ENCODE measurements around the gene GJC2. TPM values are rescaled to one million over a fixed set of nuclear protein-coding genes. Genes with fewer than 3 reads are reported as not detected.
"Not testable (repeated sequence)": the region's sequence is repeated elsewhere in the genome, so short reads cannot be mapped to it uniquely, and the experiment has no call there.

GJC2 gene
- total RNA-seq, 1 donor from 2014 or later = 1.1 TPM

DNA sequence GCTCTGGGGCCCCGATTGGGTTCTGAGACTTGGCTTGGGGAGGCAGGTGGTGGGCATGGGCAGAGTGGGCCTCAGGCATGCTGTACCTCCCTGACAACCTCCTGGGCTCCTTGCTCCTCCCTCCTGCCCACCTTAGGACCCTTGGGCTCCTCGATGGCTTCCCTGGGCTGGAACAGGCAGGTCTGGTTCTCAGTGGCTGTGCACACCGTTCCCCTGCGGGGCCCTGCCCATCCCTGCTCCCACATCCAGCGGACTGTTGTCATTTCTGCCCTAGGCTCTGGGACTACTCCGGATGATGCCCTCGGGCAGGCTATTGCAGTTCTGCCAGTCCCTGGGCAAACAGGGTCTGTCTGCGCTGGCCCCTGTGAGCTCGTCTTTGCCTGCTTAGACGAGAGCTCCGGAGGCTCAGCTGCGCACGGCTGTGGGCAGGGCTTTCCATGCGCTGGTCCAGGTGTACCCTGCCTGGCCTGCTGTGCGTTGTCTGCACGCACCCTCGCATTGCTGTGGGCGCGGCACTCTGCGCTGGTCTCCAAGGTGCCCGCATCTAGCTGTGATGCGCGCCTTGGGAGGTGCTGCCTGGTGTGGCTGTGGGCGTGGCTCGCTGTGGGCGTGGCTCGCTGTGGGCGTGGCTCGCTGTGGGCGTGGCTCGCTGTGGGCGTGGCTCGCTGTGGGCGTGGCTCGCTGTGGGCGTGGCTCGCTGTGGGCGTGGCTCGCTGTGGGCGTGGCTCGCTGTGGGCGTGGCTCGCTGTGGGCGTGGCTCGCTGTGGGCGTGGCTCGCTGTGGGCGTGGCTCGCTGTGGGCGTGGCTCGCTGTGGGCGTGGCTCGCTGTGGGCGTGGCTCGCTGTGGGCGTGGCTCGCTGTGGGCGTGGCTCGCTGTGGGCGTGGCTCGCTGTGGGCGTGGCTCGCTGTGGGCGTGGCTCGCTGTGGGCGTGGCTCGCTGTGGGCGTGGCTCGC is 24.1 kb downstream of the GJC2 start:
- DNase-seq = not testable (repeated sequence)

DNA sequence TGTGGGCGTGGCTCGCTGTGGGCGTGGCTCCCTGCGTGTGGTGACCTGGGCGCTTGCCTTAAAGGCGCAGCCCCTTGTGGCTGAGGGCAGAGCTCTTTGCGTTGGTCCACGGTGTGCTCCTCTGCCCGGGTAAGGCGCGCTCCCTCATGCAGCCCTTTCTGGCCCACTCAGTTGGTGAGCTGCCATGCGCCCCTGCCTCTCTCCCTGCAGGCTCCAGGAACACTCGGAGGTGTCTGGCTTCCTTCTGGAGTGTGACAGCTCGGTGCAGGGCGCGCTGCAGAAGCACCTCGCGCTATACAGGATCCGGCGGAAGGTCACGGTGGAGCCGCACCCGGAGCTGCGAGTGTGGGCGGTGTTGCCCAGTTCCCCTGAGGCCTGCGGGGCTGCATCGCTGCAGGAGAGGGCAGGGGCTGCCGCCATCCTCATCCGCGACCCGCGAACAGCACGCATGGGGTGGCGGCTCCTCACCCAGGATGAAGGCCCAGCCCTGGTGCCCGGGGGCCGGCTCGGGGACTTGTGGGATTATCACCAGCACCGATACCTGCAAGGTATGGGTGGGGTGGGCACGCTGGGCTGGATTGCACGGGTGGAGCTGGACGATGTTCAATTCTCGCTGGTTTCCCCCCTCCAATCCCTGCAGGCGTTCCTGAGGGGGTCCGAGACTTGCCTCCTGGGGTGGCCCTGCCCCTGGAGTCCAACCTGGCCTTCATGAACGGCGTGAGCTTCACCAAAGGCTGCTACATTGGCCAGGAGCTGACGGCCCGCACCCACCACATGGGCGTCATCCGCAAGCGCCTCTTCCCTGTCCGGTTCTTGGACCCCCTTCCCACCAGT is 25.0 kb downstream of the GJC2 start:
- DNase-seq = no peak

DNA sequence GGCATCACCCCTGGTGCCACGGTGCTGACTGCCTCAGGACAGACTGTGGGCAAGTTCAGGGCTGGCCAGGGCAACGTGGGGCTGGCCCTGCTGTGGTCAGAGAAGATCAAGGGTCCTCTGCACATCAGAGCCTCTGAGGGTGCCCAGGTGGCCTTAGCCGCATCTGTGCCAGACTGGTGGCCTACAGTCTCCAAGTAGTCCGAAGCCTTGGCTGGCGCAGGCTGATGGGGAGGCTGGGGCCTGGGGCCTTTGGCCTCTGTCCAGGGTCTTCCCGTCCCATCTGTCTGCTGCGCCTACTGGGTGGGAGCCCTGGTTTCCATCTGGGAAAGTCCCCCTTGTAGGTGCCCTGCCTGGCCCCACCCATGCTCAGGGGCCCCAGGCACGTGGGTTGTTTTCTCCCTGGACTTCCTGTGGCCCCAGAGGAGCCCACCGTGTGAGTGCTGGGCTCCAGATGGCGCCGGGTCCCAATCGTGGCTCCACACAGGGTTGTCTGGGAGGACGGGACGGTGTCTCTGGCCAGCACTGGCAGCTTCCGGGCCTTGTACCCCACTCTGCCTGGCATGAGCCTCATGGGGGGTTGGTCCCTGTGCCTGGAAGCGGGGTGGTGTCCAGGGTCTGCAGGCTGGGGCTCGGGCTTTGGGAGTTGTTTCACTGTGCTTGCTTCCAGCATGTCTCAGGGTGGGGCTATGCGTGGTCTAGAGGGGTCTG is 25.7 kb downstream of the GJC2 start:
- DNase-seq = no peak

DNA sequence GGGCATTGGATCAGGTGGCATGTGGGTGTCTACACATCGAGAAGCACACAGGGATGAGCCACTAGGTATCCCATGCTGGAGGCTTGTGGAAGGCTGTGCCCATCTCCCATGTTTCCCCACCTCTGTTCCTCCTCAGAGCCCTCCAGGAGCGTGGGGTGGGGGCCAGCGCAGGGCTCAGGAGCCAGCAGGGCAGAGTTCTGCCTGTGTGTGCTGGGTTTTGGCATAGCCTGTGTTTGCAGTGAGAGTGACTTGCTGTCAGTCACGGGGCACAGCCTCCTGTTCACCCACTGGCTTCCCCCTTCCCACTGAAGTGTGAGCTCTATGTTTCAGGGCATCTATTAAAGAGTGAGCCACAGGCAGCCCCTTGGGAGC is 26.3 kb downstream of the GJC2 start:
- DNase-seq = no peak

DNA sequence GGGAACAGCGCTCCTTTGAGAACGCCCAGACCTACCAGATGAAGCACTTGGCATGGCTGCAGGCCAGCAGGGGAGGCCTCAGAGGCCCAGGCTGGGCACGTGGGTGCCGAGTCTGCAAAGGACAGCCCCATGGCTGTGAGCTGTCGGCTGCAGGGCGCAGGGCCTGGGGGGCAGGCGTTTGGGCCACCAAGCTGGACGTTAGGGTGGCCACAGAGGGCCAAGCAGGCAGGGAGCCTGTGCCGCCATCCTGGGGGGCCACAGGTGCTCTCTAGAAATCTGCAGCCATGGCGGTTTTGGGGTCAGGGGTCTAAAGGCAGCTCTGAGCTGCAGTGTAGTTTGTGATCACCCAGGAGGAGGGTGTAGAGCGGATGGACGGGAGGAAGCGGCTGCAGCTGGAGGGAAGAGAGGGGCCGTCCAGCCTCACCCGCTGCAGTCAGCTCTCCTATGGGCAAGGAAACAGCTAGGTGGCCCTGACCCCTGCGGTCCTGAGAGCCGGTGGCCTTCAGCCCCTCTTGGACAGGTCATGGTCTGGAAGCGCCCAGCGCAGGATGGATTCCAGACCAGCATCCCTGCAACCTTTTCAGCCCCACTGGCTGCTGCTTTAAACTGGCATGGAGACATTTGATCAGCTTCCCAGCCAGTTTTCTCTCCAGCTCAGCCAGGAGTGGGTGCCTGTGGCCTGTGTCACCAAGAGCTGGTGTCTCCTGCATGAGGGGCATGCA is 26.9 kb downstream of the GJC2 start:
- DNase-seq = no peak

DNA sequence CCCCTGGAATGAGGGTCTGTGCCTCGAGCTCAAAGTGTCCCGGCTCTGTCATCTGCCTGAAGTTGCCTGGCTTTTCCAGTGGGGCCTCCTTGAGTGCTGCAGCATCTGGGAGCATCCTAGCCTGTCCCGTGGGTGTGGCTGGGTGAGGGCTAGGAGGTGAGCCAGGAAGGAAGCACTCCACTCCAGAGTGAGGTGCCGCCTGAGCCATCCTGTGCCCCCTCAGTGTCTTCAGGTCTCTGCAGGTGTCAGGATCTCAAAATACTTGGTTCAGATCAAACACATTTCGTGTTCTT is 27.4 kb downstream of the GJC2 start:
- DNase-seq = no peak

DNA sequence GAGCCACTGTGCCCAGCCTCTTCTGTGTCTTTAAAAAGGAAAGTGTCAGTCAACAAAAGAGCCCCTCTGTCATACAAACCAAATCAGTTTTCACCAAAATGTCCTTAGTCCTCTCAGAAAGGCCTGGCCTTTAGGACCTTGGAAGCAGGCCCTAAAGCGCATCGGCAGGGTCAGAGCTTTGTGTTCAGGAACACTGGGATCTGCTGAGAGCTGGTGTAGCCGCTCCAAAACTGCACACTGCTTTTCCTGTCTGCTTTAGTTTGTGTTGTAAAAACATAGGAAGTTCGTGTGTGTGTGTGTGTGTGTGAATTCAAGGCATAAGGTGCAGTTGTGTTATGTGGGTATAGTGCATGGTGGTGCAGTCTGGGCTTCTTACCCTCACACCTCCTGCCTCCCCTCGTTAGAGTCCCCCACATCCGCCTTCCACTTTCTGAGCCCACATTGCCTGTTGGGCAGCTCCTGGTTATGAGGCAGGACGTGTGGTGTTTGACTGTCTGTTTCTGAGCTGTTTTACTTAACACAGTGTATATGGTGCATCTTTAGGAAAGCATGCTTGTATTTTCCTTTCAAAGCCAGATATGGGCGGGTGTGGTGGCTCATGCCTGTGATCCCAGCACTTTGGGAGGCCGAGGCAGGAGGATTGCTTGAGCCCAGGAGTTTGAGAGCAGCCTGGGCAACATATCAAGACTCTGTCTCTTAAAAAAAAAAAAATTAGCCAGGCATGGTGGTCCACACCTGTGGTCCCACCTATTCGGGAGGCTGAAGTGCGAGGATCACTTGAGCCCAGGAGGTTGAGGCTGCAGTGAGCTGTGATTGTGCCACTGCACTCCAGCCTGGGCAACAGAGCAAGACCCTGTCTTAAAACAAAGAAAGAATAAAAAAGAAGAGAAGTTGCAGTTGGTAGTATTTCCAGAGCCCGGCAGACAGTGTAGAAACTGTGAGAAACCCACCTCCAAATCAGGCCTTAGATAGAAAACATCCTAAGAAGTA is 28.3 kb downstream of the GJC2 start:
- DNase-seq = no peak

DNA sequence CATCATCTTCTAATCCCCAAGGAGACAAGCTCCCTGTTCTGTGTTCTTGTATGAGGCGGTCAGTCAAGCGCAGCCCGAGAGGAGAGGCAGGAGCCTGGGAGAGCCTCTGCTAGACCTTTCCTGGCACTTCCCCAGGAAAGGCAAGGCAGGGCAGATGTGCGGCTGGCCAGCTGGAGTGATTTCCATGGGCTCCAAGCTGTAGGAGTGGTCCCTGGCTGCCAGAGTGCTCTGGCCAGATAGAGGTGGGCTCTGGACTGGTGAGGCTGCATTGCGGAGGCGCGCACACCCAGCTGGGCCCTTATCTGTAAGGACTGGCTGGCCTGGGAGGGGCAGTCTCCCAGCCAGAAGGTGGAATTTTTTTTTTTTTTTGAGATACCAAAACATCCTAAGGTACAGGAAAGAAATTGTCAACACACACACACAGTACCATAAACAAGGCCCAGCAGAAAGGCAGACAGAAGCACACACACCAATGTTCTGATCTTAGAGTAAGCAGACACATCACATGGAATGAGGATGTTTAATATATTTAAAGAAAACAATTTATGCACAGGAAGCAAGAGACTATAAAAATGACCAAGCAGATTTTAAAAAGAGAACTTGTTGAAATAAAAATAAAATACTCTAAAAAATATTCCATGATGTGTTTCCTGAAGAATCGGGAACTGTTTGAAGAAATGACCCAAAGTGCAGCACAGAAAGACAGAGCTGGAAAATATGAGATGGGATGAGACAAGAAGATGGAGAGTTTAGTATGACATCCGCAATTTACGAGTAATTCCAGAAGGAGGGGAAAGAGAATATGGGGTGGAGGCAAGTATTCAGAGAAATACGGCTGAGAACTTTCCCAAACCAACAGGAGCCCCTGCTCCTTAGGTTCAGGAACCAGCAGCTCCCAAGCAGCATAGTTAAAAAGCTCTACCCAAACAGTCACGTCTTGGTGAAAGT is 29.3 kb downstream of the GJC2 start:
- no peak for DNase-seq

DNA sequence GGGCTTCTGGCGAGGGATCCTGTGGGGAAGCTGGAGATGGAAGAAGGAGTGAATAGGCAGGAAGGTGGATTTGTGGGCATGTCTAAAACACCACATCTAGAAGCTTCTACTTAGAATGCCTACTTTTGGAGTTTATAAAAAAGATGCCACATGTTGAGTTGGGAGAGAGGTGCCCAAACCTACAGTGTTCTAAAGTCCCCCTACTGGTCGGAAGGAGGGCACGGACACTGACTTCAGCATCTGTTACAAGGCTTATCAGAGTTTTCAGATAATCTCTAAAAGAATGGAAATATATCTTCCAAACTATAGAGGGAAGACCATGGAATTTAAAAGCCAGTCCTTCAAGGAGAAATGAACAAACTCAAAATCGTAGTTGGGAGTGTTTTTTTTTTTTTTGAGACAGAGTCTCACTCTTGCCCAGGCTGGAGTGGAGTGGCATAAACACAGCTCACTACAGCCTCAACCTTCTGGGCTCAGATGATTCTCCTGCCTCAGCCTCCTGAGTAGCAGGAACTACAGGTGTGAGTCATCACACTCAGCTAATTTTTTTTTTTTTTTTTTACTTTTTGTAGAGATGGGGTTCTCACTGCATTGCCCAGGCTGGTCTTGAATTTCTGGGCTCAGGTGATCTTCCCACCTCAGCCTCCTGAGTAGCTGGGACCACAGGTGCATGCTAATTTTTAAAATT is 30.7 kb downstream of the GJC2 start:
- DNase-seq = no peak

DNA sequence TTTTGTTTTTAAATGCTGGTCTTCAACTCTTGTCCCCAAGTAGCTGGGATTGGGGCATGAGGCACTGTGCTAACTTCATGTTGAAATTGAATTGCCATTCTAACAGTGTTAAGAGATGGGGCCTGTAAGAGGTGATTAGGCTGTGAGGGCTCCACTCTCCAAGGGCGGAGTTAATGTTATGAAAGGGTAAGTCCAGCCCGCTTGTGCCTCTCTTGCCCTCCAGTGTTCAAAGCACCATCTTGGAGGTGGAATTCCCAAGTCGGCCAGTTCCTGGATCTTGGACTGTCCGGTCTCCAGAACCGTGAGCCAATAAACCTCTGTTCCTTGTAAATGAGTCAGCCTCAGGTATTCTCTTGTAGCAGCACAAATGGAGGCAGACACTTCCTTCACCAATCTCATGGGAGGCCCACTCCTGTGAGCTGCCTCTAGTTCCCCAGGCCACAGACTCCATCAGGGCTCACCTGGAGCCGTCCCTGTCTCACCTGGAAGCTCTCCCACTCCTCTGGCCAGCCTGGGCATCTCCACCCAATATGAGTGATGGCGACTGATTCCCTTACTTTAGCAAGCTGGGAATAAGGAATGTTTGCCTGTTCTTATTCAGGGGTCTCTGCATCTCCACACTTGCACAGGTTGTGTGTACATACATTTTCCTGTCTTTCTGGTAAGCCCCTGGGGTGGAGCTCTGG is 31.4 kb downstream of the GJC2 start:
- DNase-seq = no peak

DNA sequence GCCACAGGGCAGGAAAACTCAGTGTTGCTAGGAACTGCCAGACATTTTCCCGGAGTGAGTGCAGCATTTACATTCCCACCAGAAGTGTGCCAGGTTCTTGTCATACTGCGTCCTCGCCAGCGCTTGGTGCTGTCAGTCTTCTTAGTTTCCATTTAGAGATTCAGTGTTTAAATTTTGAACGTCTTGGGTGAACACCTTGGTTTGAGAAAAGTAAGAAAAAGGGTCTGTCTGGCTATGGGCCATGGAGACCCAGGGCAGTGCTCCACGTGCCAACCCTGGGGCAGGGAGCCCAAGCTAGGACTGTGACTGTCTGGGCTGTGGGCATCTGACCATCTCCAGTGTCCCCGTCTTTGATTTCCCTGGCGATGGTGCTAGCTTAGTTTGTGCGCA is 31.9 kb downstream of the GJC2 start:
- no peak for DNase-seq

DNA sequence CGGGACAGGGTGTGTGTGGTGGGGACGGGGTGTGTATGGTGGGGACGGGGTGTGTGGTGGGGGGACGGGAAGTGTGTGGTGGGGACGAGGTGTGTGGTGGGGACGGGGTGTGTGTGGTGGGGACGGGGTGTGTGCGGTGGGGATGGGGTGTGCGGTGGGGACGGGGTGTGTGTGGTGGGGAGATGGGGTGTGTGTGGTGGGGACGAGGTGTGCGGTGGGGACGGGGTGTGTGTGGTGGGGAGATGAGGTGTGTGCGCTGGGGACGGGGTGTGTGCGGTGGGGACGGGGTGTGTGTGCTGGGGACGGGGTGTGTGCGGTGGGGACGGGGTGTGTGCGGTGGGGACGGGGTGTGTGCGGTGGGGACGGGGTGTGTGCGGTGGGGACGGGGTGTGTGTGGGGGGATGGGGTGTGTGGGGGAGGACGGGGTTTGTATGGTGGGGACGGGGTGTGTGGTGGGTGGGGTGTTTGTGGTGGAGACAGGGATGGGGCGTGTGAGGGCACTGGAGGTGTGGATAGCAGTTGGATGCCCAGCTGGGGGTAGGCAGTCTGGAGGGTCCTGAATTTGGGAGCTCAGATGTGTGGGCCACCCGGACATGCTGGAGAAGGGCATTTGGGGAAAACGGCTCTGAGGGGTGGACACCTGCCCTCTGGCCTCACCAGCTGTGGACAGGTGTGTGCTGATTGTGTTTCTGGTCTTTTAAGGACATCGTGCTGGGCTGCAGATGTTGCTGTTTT is 32.7 kb downstream of the GJC2 start:
- no peak for DNase-seq

DNA sequence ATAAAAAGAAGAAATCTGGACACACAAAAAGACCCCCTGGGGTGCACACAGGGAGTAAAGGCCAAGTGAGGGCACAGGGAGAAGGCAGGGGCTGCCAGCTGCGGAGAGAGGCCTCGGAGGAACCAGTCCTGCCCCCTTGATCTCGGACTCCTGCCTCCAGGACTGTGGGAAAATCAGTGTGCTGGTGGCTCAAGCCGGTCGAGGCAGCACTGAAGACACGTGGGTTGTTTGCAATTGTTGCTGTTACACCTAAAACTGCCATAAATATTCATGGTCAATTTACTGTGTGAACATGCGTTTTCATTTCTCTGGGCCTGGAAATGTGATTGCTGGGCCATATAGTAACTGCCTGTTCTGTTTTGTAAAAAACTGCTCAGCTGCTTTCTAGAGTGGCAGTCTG is 34.4 kb downstream of the GJC2 start:
- no peak for DNase-seq

DNA sequence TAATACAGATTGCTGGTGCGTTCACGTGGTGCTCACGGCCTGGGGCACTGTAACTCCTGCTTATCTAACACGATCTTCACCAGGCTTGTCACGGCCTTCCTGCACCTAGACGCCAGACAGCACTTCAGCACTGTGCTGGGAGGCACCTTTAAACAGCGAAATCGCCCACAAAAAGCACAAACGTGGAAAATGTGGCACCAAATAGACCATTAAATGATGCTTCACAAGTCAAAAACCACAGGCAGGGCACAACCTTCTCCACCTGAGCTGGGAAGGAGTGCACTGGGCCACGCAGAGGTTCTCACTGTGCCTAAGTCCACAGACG is 35.9 kb downstream of the GJC2 start:
- DNase-seq = no peak

DNA sequence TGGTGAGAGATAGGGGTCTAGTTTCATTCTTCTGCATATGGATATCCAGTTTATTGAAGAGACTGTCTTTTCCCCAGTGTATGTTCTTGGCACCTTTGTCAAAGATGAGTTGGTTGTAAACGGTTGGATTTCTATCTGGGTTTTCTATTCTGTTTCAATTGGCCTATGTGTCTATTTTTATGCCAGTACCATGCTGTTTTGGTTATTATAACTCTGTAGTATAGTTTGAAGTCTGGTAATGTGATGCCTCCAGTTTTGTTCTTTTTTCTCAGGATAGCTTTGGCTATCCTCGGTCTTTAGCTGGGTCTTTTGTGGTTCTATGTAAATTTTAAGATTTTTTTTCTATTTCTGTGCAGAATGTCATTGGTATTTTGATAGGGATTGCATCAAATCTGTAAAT is 38.5 kb downstream of the GJC2 start:
- not testable (repeated sequence) for DNase-seq

DNA sequence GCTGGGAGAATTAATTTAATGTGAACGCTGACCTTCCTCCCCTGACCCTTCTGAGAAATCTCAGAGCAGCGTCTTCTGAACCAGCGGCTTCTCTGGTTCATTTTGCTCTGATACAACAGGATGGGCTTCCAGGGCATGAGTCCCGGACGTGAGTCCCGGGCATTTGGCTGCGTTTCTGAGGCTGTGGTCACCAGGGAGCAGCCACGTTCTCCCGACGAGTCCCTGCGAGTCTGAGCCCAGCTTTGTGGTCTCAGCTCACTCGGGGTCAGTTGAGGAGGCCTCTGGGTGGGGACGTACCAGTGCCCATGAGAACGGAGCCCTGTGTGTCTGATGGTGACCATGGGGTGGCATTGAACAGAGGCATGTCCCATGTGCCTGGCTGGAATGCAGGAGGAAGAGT is 40.5 kb downstream of the GJC2 start:
- no peak for DNase-seq

DNA sequence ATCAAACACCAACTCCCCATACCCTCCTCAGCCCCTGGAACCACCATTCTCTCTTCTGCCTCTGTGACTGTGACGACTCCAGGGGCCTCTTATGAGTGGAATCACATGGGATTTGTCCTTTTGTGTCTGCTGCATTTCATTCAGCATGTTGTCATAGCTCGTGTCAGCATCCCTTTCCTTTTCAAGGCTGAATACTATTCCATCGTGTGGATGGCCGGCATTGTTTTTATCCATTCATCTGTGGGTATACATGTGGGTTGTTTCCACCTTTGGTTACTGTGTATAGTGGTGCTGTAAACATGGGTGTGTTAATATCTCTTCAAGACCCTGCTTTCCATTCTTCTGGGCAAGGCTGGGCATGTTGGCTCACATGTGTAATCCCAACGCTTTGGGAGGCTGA is 41.0 kb downstream of the GJC2 start:
- DNase-seq = no peak

DNA sequence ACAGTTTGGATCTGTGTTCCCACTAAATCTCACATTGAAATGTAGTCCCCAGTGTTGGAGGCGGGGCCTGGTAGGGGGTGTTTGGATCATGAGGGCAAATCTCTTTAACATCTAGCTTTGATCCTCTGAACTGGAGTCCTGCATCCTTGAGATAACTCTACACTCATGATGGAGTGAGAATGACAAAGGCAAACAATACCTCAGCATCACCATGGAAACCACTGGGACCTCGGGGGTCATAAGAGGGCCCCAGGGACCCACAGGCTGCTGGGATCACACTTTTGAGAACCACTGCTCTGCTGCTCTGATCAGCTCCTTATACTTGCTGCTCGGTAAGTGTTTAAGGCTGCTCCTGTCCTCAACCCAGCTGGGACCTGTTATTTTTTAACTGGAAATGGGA is 44.7 kb downstream of the GJC2 start:
- no peak for DNase-seq

Measured in occipital lobe (tissue), 2 donors.